Lung (tissue), 13 donors: ENCODE results near the gene PIGU. TPM values are rescaled to one million over a fixed set of nuclear protein-coding genes. Genes with fewer than 3 reads are reported as not detected.

Experiments used
- ATAC-seq: fragments of 200-7000 bp; cut with Tn5 transposase; one replicate; pipeline ENCODE4 v1.9.1; 2020; ENCODE audit warnings: moderate number of reproducible peaks; ENCODE audit not compliant: insufficient read depth, low FRiP score
- DNase-seq, 3 donors: peaks; one replicate each; pipeline ENCODE4 v3.0.0-alpha.2; 2013 to 2017
- H3K27ac ChIP-seq, 2 donors: one replicate each; pipeline ENCODE4 v1.5.1; 2013; ENCODE audit warnings: mild to moderate bottlenecking in 2 of 2, moderate library complexity in 2 of 2, control low read depth in 1 of 2, inconsistent platforms in 1 of 2, low read depth in 1 of 2, low read length in 1 of 2
- H3K27me3 ChIP-seq, 3 donors: one replicate each; pipeline ENCODE4 v1.5.1; 2013; ENCODE audit warnings: low read length in 2 of 3; ENCODE audit not compliant: control insufficient read depth in 3 of 3, insufficient read depth in 3 of 3
- H3K36me3 ChIP-seq, 4 donors: one replicate each; pipeline ENCODE4 v1.5.1; 2013; ENCODE audit warnings: low read length in 4 of 4, mild to moderate bottlenecking in 1 of 4, moderate library complexity in 1 of 4; ENCODE audit not compliant: control insufficient read depth in 4 of 4, insufficient read depth in 4 of 4
- H3K4me1 ChIP-seq, 5 donors: one replicate each; pipeline ENCODE4 v1.5.1; 2013; ENCODE audit warnings: low read length in 5 of 5, mild to moderate bottlenecking in 2 of 5, moderate library complexity in 1 of 5; ENCODE audit not compliant: control insufficient read depth in 5 of 5, insufficient read depth in 5 of 5
- H3K4me3 ChIP-seq: one replicate; pipeline ENCODE4 v1.5.1; 2013; ENCODE audit warnings: mild to moderate bottlenecking, control low read depth, moderate library complexity
- H3K9ac ChIP-seq, 2 donors: one replicate each; pipeline ENCODE4 v1.5.1; 2013; ENCODE audit warnings: low read length in 2 of 2, control low read depth in 1 of 2; ENCODE audit not compliant: insufficient read depth in 1 of 2
- H3K9me3 ChIP-seq, 4 donors: one replicate each; pipeline ENCODE4 v1.5.1; 2013; ENCODE audit warnings: low read length in 3 of 4, mild to moderate bottlenecking in 1 of 4, moderate library complexity in 1 of 4; ENCODE audit not compliant: control insufficient read depth in 4 of 4, insufficient read depth in 3 of 4
- CTCF ChIP-seq: IDR thresholded peaks from 2 replicates; pipeline ENCODE4 v1.5.1; 2012; ENCODE audit warnings: mild to moderate bottlenecking; ENCODE audit errors: control extremely low read depth, extremely low read depth
- WGBS, 2 donors: extraction: QIAGEN DNeasy Blood & Tissue Kit; methylation state at CpG; one replicate each; pipeline ENCODE4 v1.1.7; 2013; 5-methylcytosine and 5-hydroxymethylcytosine counted together
- polyA plus RNA-seq, 2 donors: library from polyadenylated mRNA; stranded (reverse); fragments of 200-250 nt; gene quantifications; one replicate each; pipeline ENCODE4 v1.2.1, GENCODE V29; 2013
- small RNA-seq: library from RNA; depleted of rRNA; stranded (forward); fragments of <200 nt; gene quantifications from one replicate; pipeline ENCODE3, GENCODE V24; 2014; ENCODE audit warnings: low replicate concordance
- total RNA-seq, 2 donors: library from RNA; depleted of rRNA in 1 of 2; stranded (reverse); fragments of >200 nt in 1 of 2; gene quantifications; one replicate each; pipeline ENCODE4 v1.2.1, GENCODE V29; 2014 to 2021
- donor health status: control.
- donor health status: control.
- donor health status: Bipolar disorder and iron deficiency.
- donor health status: healthy.
- donor health status: DM: yes; HTN: yes; CAD: no.

The PIGU gene
- total and polyA plus RNA-seq, 4 donors = 15.7 to 21.2 (median 20.1) TPM

DNA sequence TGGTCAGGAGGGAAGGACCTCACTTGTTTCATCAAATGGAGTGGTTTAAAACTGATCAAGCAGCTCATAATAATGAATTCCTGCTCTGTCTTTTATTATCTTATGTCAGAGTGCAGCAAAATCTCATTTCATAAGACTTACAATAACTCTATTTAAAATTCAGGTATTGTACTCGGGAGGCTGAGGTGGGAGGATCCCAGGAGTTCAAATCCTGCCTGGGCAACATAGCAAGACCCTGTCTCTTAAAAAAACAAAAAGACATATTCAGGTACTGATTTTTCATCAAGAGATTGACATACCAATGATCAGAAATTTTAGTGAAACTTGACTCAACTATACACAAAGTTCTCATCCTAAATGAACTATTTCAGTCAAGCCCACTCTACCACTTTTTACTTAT, 166.3 kb downstream of the PIGU start:
- Histone ChIP-seq H3K36me3 (peaks cover 8 to 22% (median 19%) of the 10 kb centered on the region in 4 donors), H3K9me3 (no peaks in the 10 kb centered on the region), H3K4me3 (no peak overlapping the region), H3K27me3 (no peaks in the 10 kb centered on the region), H3K27ac (no peak overlapping the region), H3K9ac (no peak overlapping the region), H3K4me1 (peaks cover 0 to 7% (median 0%) of the 10 kb centered on the region in 5 donors)
- TF ChIP-seq CTCF = no peak
- 98 to 100% methylated on average over 1 of the region's 1 CpG for WGBS, 2 donors
- ATAC-seq = no peak
- DNase-seq = no peak

Small RNAs within 50 kb of the gene (small RNA-seq; reads per million reads assigned to genes)
- gene AL118520.1 = not detected
- gene RF00019 = not detected

Other genes starting within 250 kb of the PIGU start
- gene DYNLRB1, start 160.7 kb downstream of the PIGU start, total RNA-seq = 100 to 1,000 TPM in 1 of 2 donors, 10 to 100 TPM in 1; 77.3 to 135 TPM
- 100 to 1,000 TPM; 177 to 433 TPM for gene DYNLRB1, start 160.7 kb downstream of the PIGU start, polyA plus RNA-seq
- gene MAP1LC3A, start 118.4 kb downstream of the PIGU start, total RNA-seq = 10 to 100 TPM; 30.1 to 30.7 TPM
- gene MAP1LC3A, start 118.4 kb downstream of the PIGU start, polyA plus RNA-seq = 10 to 100 TPM; 44.8 to 67.6 TPM
- 10 to 100 TPM in 1 of 2 donors, 1 to 10 TPM in 1; 7.8 to 19.5 TPM for gene TP53INP2, start 27.3 kb upstream of the PIGU start, total RNA-seq
- gene TP53INP2, start 27.3 kb upstream of the PIGU start, polyA plus RNA-seq = 10 to 100 TPM in 1 of 2 donors, 1 to 10 TPM in 1; 5.8 to 15.0 TPM
- 10 to 100 TPM; 20.9 to 27.5 TPM for gene NCOA6, start 148.6 kb upstream of the PIGU start, total RNA-seq
- gene NCOA6, start 148.6 kb upstream of the PIGU start, polyA plus RNA-seq = 10 to 100 TPM; 13.2 to 22.7 TPM
- gene GGT7, start 195.8 kb upstream of the PIGU start, total RNA-seq = 10 to 100 TPM; 14.6 to 22.7 TPM
- gene GGT7, start 195.8 kb upstream of the PIGU start, polyA plus RNA-seq = 10 to 100 TPM in 1 of 2 donors, 1 to 10 TPM in 1; 9.4 to 10.4 TPM
- gene ACSS2, start 199.5 kb upstream of the PIGU start, total RNA-seq = 100 to 1,000 TPM; 168 to 300 TPM
- gene ACSS2, start 199.5 kb upstream of the PIGU start, polyA plus RNA-seq = 100 to 1,000 TPM in 1 of 2 donors, 10 to 100 TPM in 1; 69.7 to 154 TPM